GM21528 (cell line): ENCODE data around the gene SGCD.

Experiments
- ATAC-seq: cut with Tn5 transposase; IDR thresholded peaks from one replicate; pipeline ENCODE4 v1.9.1; 2021; ENCODE audit warnings: mild to moderate bottlenecking, moderate library complexity; ENCODE audit not compliant: unreplicated experiment, low FRiP score

SGCD gene

DNA sequence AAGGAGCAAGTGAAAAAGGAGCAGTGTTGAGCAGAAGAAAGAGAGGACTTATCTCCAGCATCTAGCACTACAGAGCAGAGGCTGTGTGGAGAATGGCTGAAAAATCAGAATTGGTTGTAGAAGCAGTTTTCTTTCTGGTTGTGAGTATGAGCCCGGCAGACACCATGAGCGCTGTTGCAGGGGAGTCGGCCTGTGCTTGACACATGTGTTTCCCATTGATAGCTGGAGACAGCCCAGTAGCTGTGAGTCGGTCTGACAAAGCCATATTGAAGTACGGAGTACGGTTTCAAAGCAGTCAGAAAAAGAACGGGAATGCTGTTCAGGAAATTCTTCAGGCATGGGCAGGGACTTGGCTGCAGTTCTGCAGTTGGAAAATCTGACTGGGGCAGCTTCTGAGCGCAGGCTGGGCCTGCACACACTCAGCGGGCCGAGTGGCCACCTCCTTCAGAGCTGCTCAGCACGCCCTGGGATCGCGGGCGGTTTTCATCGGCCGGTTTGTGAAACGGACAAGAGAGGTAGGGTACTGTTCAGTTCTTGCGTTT lies at the start of gene SGCD:
Gene SGCD (plus strand): TSS at position 447 of the 542 bp plus-strand sequence.
- ATAC-seq: no peak

DNA sequence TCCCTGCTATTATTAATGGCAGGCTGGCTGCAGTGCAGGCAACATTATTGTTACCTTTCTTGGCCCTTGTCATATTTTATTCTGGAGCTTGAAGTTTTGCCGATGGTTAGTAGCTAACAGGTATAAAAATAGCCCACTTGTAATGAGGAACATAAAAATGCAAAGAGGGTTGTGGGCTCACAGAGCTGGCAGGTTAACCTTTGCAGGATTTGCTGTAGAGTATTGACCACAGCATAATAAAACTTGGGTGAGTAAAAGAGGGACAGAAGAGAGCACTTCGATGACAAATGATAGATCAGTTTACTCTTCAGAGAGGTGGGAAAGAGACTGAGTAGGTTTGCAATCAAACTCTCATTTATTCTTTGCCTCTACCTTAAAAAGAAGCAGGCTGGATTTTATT lies 49.7 kb upstream of the SGCD start:
- ATAC-seq: no peak

DNA sequence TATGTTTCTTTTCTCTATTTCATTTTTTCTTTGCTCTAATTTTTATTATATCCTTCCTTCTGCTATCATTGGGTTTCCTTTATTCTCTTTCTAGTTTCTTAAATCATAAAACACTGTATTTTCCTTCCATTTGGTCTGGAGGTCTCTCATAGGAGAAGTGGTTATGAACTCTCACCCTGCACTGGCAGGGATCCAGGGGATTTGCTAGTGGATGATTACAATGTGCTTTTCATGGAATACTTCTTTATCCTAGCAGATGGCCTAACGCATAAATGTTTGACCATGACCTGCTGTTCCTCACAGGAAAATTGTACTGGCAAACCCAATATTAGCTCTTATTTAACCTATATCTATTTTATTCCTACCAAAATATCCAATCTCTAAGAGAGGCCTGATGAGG lies 31.5 kb upstream of the SGCD start:
- no peak for ATAC-seq

GRCh38 chr5:156310115-156310514 lies 16.8 kb upstream of the SGCD start:
- no peak for ATAC-seq

DNA sequence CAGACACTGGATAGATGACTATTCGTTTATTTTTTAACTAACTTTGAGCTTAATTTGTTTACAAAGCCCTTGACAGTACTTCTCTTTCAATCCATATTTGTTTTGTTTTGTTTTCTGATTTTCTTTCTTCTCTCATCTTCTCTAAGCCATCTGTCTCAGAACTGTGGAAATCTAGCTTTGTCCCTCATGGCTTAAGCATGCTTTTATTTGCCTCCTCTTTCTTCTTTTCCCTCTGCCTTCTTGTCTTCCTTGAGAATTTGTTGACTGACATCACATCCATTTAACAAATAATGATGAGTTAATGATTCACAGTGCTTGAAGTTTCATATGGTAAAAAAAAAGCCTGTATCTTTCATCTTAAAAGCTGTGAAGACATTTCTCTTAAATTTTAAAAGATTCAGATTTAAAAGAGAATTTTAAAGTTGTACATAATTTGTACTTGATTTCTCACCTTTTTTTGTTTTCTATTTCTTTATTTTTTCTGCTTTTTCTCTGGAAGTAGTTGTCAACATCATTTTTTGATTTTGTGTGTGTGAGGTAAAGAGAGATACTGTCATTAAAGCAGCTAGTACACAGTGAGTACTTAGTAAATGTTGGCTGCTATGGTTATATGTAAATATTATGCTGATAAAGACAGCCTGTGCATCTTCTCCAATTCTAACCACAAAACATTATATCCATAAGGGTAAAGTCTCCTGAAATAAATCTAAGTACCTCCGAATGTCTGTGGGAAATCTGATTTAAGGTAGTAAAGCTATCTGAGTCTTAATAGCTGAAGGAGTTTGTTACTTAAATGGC lies 13.9 kb upstream of the SGCD start:
- no peak for ATAC-seq

DNA sequence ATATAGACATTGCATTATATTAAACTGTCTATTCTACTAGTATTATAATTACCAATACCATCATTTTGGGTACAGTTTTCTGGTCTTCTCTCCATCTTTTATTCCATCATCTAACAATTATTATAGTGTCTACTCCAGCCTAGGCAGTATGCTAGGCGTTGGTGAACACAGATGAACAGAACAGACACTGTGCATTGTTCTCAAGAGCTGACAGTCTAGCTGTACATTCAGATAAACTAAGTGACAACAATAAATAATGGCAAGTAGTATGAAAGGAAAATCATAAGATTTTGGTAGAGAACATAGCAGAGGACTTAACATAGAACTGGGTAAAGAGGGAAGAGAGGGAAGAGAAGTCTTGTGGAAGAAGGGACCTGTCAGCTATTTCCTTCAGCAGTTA lies 12.5 kb upstream of the SGCD start:
- ATAC-seq: no peak

DNA sequence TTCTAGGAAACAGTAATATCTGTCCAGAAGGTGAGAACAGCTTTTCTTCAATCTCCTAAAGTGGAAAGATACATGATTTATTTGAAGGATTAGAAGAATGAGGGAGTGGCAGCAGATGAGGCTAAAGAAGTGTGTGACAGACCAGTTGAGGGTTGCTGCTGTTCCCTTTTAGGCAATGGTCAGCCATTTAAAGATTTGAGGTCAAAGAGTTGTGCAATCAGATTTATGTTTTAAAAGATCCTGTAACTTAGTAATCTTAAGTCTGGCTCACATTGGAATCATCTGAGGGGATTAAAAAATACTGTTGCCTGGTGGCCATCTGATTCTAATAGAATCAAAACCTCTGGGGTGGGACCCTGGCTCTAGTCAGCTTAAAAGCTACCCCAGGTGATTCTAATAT lies 4.3 kb upstream of the SGCD start:
- ATAC-seq: no peak

DNA sequence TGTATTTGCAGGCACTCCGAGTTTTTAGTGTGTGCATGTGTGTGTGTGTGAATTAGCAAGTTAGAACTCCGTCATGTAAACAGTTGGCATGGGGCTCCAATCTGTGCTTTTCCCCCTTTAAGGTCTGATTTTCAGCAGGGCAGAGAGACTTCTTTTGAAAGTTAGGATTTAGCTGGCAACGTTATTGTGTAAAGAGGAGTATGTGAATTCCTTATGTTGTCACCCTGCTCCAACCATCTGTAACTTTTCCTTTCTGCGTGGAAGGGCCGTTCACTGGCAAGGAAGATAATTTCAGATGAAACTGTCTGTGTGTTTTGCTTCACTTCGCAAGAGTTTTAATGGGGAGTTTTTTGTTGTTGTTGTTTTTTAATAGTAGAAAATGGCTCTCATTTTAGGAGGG lies 332 bp downstream of the SGCD start:
- ATAC-seq: no peak

- ATAC-seq: no peak
These were observed 1.2 kb downstream of the SGCD start for GRCh38 chr5:156328161-156328560.

- no peak for ATAC-seq
These were observed 1.8 kb downstream of the SGCD start for GRCh38 chr5:156328766-156329165.

- ATAC-seq: no peak
These were observed 2.2 kb downstream of the SGCD start for GRCh38 chr5:156329171-156329611.

DNA sequence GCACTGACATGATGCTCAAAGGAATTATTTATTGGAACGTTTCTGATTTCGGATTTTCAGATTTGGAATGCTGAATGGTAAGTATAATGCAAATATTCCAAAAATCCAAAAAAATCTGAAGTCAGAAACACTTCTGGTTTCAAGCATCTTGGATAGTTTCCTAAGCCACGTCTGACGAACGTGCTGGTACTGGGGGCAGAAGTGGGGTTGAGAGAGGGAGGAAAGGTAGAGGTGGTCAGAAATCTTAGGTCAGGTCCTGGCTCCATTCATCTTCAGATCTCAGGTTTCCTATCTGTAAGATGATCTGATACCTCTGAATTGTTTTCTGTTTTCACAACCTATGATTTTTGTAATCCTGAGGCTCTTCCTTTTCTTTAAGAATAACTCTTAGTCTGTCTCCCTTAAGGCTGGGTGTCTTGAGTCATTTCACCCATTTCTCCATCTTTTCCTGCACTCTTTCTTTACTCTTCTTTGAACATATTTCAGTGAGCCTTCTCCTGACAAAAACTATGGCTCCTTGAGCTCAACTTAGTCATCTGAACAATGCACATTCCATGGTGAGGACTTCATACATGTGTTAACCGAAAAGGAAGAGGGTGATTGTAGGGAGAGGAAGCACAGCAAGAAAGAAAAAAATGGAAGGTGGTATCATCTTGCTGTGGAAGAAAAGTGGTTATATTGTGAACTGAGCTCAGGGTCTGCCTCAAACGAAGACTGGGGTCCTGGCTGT lies 3.3 kb downstream of the SGCD start:
- no peak for ATAC-seq

- ATAC-seq: no peak
These were observed 4.2 kb downstream of the SGCD start for GRCh38 chr5:156331181-156331580.

DNA sequence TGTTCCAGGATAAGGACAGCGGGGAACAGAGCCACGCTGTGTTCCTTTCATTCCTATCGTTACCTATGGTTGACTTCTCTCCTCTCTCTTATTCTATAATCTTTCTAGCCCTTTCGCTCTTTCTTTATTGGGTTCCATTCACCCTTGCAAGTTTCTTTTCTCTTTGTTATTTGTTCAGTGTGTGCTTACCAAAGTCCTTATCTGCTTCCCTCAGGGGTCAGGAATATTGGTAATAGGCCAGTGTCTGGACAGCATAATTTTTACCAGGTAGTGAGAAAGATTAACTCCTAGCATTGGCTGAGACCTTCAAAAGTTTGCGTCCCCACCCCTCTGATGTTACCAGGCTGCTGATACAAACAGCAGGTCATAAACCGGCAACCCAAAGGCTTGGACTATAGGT lies 4.9 kb downstream of the SGCD start:
- ATAC-seq: no peak

DNA sequence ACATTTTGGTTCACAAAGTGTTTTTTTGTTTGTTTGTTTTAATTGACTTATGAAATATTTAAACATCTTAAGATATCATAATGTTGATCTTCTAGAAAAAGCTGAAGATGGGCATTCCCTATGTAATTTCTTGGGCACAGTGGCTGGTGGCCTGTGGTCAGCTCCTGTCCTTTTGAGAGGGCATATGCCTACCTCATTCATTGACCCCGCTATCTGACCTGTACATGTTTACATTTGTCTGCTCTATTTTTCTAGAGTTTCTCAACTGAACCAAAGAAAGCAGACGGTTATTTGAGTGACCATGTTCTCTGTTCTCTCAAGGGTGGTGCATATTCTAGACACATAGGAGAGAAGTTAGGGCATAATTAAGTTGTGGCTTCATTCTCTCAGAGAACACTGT lies 5.3 kb downstream of the SGCD start:
- no peak for ATAC-seq

GRCh38 chr5:156339139-156339841 lies 12.3 kb downstream of the SGCD start:
- ATAC-seq: no peak

DNA sequence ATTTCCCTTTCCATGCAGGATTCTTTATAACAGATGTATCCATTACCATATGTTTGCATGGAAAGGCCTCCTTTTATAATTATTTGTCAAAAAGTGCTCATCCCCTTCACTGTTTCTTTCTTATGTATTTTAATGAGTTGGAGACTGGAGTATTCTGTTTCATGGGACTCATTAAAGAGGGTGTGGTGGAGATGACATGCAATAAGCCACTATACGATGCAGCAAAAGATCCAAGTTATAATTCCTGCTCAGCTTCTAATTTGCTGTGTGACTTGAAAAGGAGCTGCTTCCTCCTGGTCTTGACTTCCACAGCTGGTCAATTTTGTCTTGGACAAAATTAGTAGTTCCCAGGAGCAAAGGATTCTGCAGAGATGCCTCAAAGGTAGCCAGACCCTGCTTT lies 13.9 kb downstream of the SGCD start:
- ATAC-seq: no peak

- no peak for ATAC-seq
These were observed 23.3 kb downstream of the SGCD start for GRCh38 chr5:156350256-156350655.

- no peak for ATAC-seq
These were observed 24.5 kb downstream of the SGCD start for GRCh38 chr5:156351423-156351822.

GRCh38 chr5:156354571-156354970 lies 27.6 kb downstream of the SGCD start:
- no peak for ATAC-seq

- ATAC-seq: no peak
These were observed 29.3 kb downstream of the SGCD start for GRCh38 chr5:156356238-156356637.
